Fibroblast of pulmonary artery (primary cell): ENCODE data around the gene PGF.

ENCODE experiments used
- DNase-seq: peaks from one replicate; pipeline ENCODE4 v3.0.0-alpha.2; 2010; ENCODE audit warnings: low read depth
- H3K4me3 ChIP-seq: replicated peaks from 2 replicates; pipeline ENCODE4 v1.5.1; 2011; ENCODE audit warnings: low read depth, mild to moderate bottlenecking, control low read depth, low read length, moderate library complexity
- CTCF ChIP-seq: IDR thresholded peaks from 2 replicates; pipeline ENCODE4 v1.5.1; 2011; ENCODE audit warnings: mild to moderate bottlenecking, control low read depth, low read length, inconsistent platforms; ENCODE audit errors: missing control alignments

Gene PGF

GRCh38 chr14:74947353-74948227 is 7.8 kb downstream of the PGF start:
- no peak for DNase-seq
- H3K4me3 ChIP-seq = no peak overlapping the region
- TF ChIP-seq CTCF = no peak

GRCh38 chr14:74946659-74947281 is 8.6 kb downstream of the PGF start:
- no peak overlapping the region for H3K4me3 ChIP-seq
- TF ChIP-seq CTCF = no peak
- DNase-seq = no peak

GRCh38 chr14:74945852-74946658 is 9.3 kb downstream of the PGF start:
- peak; percentile 97 for TF ChIP-seq CTCF

GRCh38 chr14:74945261-74945851 is 10.0 kb downstream of the PGF start:
- no peak overlapping the region for H3K4me3 ChIP-seq
- TF ChIP-seq CTCF = peak; percentile 51
- no peak for DNase-seq

More at GRCh38 chr14:74945852-74946658, 9.3 kb downstream of the PGF start:
- peak; percentile 74 for DNase-seq
- H3K4me3 ChIP-seq = no peak overlapping the region

GRCh38 chr14:74942608-74943007 is 12.8 kb downstream of the PGF start:
- no peak for DNase-seq
- no peak overlapping the region for H3K4me3 ChIP-seq
- no peak for TF ChIP-seq CTCF

GRCh38 chr14:74942181-74942580 is 13.2 kb downstream of the PGF start:
- no peak for TF ChIP-seq CTCF
- no peak for DNase-seq
- no peak overlapping the region for H3K4me3 ChIP-seq
